ENCODE measurements around the gene RPS21. TPM values are rescaled to one million over a fixed set of nuclear protein-coding genes. Genes with fewer than 3 reads are reported as not detected.

Gene RPS21
- total RNA-seq, 1 donor from 2014 or later, result 2,912 TPM

DNA sequence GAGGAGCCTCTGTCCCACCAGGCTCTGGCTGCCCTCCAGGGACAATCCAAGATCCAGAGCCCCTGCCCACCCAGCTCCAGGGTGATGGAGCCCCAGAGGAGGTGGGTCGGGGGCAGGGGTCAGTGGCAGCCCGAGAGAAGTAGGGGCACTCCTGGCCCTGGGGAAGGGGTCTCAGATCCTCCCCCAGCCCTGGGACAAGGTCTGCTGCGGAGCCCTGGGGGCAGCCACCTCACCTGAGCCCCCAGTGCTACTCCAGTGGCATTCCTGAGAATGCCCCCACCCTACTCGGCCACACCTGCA, 17.1 kb upstream of the RPS21 start:
- ChIA-PET POLR2A (interaction anchor here (1.1 kb wide), 1 partner anchor 66 kb away, joined by 3 read pairs; no protein-coding TSS in a partner anchor), CTCF (interaction anchor here (1.6 to 2.3 kb wide), 3 partner anchors 13 to 69 kb away, joined by 4 to 12 read pairs (median 4); no protein-coding TSS in a partner anchor)
- Mint-ChIP-seq H3K36me3 (ENCODE audit: low read depth) (no peaks in the 10 kb centered on the region), H3K4me3 (no peak overlapping the region), H3K27ac (no peak overlapping the region), H3K4me1 (peaks cover 19% of the 10 kb centered on the region), H3K27me3 (peaks cover 2% of the 10 kb centered on the region), H3K9me3 (no peaks in the 10 kb centered on the region)
- DNase-seq (no peak), ATAC-seq (ENCODE audit: low read depth) (no peak)
- TF ChIP-seq, protein P1, sequence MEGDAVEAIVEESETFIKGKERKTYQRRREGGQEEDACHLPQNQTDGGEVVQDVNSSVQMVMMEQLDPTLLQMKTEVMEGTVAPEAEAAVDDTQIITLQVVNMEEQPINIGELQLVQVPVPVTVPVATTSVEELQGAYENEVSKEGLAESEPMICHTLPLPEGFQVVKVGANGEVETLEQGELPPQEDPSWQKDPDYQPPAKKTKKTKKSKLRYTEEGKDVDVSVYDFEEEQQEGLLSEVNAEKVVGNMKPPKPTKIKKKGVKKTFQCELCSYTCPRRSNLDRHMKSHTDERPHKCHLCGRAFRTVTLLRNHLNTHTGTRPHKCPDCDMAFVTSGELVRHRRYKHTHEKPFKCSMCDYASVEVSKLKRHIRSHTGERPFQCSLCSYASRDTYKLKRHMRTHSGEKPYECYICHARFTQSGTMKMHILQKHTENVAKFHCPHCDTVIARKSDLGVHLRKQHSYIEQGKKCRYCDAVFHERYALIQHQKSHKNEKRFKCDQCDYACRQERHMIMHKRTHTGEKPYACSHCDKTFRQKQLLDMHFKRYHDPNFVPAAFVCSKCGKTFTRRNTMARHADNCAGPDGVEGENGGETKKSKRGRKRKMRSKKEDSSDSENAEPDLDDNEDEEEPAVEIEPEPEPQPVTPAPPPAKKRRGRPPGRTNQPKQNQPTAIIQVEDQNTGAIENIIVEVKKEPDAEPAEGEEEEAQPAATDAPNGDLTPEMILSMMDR (IDR thresholded peaks at IDR 0.05), result no peak
- intact Hi-C loops (cut with micrococcal nuclease), result loop anchor here (2.0 to 5.0 kb wide), 2 partner anchors 13 to 187 kb away; partner anchors contain the start of gene MTG2

DNA sequence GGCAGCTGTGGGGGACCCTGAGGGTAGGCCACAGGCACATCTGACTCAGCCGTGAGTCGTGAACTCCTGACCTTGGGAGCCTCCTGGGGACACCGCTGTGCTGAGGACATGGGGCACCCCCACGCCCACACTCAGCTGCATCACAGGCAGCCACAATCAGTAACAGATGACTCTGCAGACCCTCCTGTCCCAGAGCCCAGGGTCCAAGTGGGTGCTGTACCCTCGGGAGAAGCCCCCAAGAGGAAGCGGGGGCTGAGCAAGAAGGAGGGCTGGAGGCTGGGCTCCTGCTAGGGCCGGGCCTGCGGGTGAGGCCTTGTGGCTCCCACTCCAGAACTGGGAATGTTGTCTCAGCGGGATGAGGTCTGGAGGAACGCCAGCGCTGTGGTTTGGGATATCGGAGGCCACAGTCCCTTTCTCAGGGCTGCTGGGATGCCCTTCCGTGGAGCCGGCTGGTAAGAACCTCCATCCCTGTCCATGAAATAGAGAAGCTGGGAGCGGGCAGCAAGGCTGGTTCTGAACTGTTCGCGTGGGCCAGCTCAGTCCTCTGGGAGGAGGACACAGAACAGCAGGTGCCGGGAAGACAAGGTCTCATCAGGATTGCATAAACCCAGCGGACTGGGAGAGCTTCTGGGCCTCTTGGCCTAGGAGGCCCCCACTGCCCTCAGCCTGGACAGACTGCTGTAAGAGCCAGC, 16.6 kb upstream of the RPS21 start:
- ATAC-seq (ENCODE audit: low read depth) (no peak), DNase-seq (no peak)
- TF ChIP-seq, protein P1 (IDR thresholded peaks at IDR 0.05), result no peak
- H3K9me3 Mint-ChIP-seq, result no peaks in the 10 kb centered on the region
- intact Hi-C loops (cut with micrococcal nuclease), result no loop called here
- H3K4me1 Mint-ChIP-seq, result peaks cover 17% of the 10 kb centered on the region
- H3K27me3 Mint-ChIP-seq, result peaks cover 2% of the 10 kb centered on the region
- ChIA-PET POLR2A (interaction anchor here (1.1 kb wide), 1 partner anchor 67 kb away, joined by 3 read pairs; no protein-coding TSS in a partner anchor), CTCF (interaction anchor here (1.9 kb wide), 1 partner anchor 70 kb away, joined by 4 read pairs; no protein-coding TSS in a partner anchor)
- no peak overlapping the region for H3K27ac Mint-ChIP-seq
- no peak overlapping the region for H3K4me3 Mint-ChIP-seq
- no peaks in the 10 kb centered on the region for H3K36me3 Mint-ChIP-seq (ENCODE audit: low read depth)

DNA sequence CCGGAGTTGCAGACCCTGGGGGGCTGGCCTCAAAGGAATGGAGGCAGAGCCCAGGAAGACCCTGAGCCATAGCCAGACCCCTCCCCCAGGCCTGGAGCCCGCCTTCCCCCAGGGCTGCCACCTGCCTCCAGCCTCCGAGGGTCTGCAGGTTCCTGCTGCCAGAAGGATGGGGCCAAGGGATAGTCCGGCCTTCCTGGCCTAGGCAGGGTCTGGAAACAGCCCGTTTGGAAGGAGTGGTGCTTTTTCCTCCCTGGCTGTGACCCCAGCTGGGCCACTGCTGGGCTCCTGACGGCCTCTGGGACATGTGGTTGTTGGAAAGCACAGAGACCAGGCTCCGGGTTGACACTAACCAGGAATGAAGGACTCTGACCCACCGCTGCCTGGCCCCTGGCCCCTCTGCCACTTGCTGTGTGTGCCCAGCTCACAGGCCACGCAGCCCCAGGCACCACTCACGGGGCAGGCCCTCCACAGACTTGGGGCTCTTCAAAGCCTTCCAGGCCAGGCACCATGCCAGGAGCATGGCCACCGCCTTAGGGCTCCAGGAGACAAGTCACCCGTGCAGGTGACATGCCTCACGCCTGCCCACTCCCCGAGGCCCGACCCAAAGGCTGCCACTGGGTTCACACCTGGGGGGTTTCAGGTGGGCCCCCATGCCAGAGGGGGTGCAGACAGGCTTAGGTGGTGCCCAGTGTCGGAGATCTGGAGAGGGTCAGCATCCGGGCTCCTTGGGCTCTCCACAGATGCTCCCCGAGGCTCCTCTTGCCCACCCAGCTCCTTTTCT, 15.9 kb upstream of the RPS21 start:
- CTCF ChIA-PET, result interaction anchor here (1.9 kb wide), 1 partner anchor 70 kb away, joined by 4 read pairs; no protein-coding TSS in a partner anchor
- no peaks in the 10 kb centered on the region for H3K36me3 Mint-ChIP-seq (ENCODE audit: low read depth)
- DNase-seq, result no peak

DNA sequence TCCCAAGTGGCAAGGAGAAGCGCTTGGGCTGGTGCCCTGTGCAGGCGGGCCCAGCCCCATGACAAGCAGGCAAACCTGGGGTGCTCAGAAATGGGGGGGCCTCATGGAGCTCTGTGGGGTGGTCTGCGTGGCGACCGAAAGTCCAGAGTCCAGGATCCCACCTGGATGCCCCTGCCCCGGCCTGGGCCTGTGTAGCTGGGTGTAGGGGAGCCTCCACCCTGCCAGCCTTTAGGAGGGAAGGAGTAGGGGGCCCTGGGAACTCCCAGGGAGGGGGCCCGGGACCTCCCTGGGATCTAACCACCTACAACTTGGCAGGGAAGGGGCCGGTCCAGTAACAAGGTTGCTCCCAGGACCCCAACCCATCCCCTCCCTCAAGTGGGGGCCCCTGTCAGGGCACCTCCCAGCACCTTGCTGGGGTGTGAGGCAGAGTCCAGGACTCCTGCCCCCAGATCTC, 15.3 kb upstream of the RPS21 start:
- H3K27ac Mint-ChIP-seq, result no peak overlapping the region

More for the DNA sequence above, 15.9 kb upstream of the RPS21 start:
- TF ChIP-seq, protein P1 (IDR thresholded peaks at IDR 0.05), result no peak
- Mint-ChIP-seq H3K27ac (no peak overlapping the region), H3K4me3 (no peak overlapping the region), H3K4me1 (peaks cover 17% of the 10 kb centered on the region), H3K9me3 (no peaks in the 10 kb centered on the region), H3K27me3 (peaks cover 2% of the 10 kb centered on the region)
- POLR2A ChIA-PET, result no interaction called here
- ATAC-seq (ENCODE audit: low read depth), result no peak
- intact Hi-C loops (cut with micrococcal nuclease), result no loop called here

More for the DNA sequence above, 15.3 kb upstream of the RPS21 start:
- ChIA-PET CTCF (no interaction called here), POLR2A (no interaction called here)
- Mint-ChIP-seq H3K4me1 (peaks cover 17% of the 10 kb centered on the region), H3K27me3 (peaks cover 2% of the 10 kb centered on the region), H3K36me3 (ENCODE audit: low read depth) (no peaks in the 10 kb centered on the region), H3K9me3 (no peaks in the 10 kb centered on the region), H3K4me3 (no peak overlapping the region)
- DNase-seq, result no peak
- intact Hi-C loops (cut with micrococcal nuclease), result no loop called here
- ATAC-seq (ENCODE audit: low read depth), result no peak
- TF ChIP-seq, protein P1 (IDR thresholded peaks at IDR 0.05), result no peak
